Measurements from ENCODE around the gene PTPRZ1.

PTPRZ1 gene

GRCh38 chr7:122103064-122103463 is 230.1 kb downstream of the PTPRZ1 start:
- in situ Hi-C loops (cut with HindIII; ENCODE audit: low sequenced_read_pairs), result no loop called here
